HUES6 (cell line): Measurements from ENCODE around the gene CTDSP1.

Source experiments
- H3K27ac ChIP-seq: 2 replicates; pipeline ENCODE4 v1.7.0; 2013; ENCODE audit warnings: low read depth, mild to moderate bottlenecking, low read length, inconsistent platforms
- H3K27me3 ChIP-seq: 2 replicates; pipeline ENCODE4 v1.6.1; 2013; ENCODE audit warnings: low read length; ENCODE audit not compliant: control insufficient read depth, insufficient read depth
- H3K36me3 ChIP-seq: 2 replicates; pipeline ENCODE4 v1.6.1; 2013; ENCODE audit warnings: low read length; ENCODE audit not compliant: control insufficient read depth, insufficient read depth
- H3K4me1 ChIP-seq: 2 replicates; pipeline ENCODE4 v1.6.1; 2013; ENCODE audit warnings: low read length; ENCODE audit not compliant: control insufficient read depth, insufficient read depth
- H3K4me3 ChIP-seq: 2 replicates; pipeline ENCODE4 v1.5.1; 2013; ENCODE audit warnings: low read depth, low read length
- H3K9ac ChIP-seq: one replicate; pipeline ENCODE4 v1.6.1; 2013; ENCODE audit warnings: mild to moderate bottlenecking, low read length
- H3K9me3 ChIP-seq: 2 replicates; pipeline ENCODE4 v1.6.1; 2013; ENCODE audit warnings: low read depth, low read length; ENCODE audit not compliant: control insufficient read depth, insufficient read depth

Gene CTDSP1

DNA sequence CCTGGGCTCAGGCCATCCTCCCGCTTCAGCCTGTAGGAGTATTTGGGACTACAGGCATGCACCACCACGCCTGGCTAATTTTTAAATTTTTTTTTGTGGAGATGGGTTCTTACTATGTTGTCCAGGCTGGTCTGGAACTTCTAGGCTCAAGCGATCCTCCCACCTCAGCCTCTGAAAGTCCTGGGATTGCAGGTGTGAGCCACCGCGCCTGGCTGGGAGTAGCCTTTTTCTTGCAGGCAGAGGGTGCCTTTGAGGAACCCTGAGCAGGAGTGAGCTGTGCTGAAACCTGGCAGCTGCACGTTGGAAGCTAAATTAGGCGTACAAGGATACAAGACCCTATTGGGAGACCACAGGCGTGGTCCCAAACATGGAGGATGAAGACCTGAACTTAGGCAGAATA, 8.0 kb downstream of the CTDSP1 start:
- Histone ChIP-seq H3K4me3 (no peak overlapping the region), H3K27me3 (no peaks in the 10 kb centered on the region), H3K27ac (no peak overlapping the region), H3K4me1 (peaks cover 22% of the 10 kb centered on the region), H3K9ac (no peak overlapping the region), H3K9me3 (no peaks in the 10 kb centered on the region), H3K36me3 (peaks cover 14% of the 10 kb centered on the region)

- Histone ChIP-seq H3K9ac (no peak overlapping the region), H3K27me3 (no peaks in the 10 kb centered on the region)
These were observed 18.7 kb downstream of the CTDSP1 start for GRCh38 chr2:218418321-218418716.

GRCh38 chr2:218418717-218419458, 19.2 kb downstream of the CTDSP1 start, which contains the start of gene VIL1:
TSS of gene VIL1 (plus strand) at chr2:218419123. CDS start at chr2:218423779, 4,656 bp downstream.
- H3K27ac ChIP-seq = no peak within 1 kb of the TSS
- H3K36me3 ChIP-seq = no peaks in the 10 kb centered on the region
- H3K9ac ChIP-seq = no peak within 1 kb of the TSS
- no peaks in the 10 kb centered on the region for H3K9me3 ChIP-seq
- peaks cover 10% of the 10 kb centered on the region for H3K4me1 ChIP-seq
- no peaks in the 10 kb centered on the region for H3K27me3 ChIP-seq
- H3K4me3 ChIP-seq = no peak within 1 kb of the TSS

More at GRCh38 chr2:218418321-218418716, 18.7 kb downstream of the CTDSP1 start:
- H3K27ac ChIP-seq = no peak overlapping the region
- H3K9me3 ChIP-seq = no peaks in the 10 kb centered on the region
- H3K4me1 ChIP-seq = peaks cover 10% of the 10 kb centered on the region
- H3K36me3 ChIP-seq = no peaks in the 10 kb centered on the region
- H3K4me3 ChIP-seq = no peak overlapping the region

DNA sequence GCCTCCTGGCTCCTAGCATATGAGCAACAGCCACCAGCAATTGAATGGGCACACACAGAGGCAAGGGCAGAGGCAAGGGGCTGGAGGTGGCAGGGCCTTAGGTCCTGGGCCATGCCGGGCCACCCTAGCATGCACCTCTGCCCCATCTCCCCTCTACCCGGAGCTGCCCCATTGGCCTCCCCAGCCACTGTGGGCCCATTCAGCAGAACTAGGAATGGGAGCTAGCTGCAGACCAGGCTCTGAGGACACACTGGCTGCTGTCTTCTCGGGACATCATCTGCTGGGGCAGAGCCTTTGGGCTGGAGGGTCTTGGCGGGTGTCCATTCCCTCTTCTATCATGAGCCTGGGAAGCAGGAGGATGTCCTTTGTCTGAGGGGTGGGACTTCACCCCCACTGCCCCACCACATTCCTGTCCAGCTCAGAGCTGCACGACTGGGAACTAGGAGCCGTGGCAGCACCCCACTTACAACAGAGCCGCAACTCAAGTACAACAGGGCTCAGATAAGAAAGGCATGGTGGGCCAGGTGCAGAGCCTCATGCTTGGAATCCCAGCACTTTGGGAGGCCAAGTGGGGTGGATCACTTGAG, 20.1 kb downstream of the CTDSP1 start:
- H3K4me1 ChIP-seq = peaks cover 10% of the 10 kb centered on the region
- no peaks in the 10 kb centered on the region for H3K27me3 ChIP-seq
- H3K4me3 ChIP-seq = no peak overlapping the region
- no peaks in the 10 kb centered on the region for H3K9me3 ChIP-seq
- H3K36me3 ChIP-seq = no peaks in the 10 kb centered on the region
- no peak overlapping the region for H3K27ac ChIP-seq
- no peak overlapping the region for H3K9ac ChIP-seq

- Histone ChIP-seq H3K36me3 (no peaks in the 10 kb centered on the region), H3K4me3 (no peak overlapping the region), H3K9me3 (no peaks in the 10 kb centered on the region), H3K4me1 (peaks cover 10% of the 10 kb centered on the region), H3K27ac (no peak overlapping the region), H3K9ac (no peak overlapping the region), H3K27me3 (no peaks in the 10 kb centered on the region)
These were observed 21.4 kb downstream of the CTDSP1 start for GRCh38 chr2:218421027-218421426.

- no peak overlapping the region for H3K9ac ChIP-seq
- H3K27me3 ChIP-seq = no peaks in the 10 kb centered on the region
- H3K4me1 ChIP-seq = peaks cover 10% of the 10 kb centered on the region
- H3K36me3 ChIP-seq = no peaks in the 10 kb centered on the region
- no peak overlapping the region for H3K27ac ChIP-seq
- H3K4me3 ChIP-seq = no peak overlapping the region
- H3K9me3 ChIP-seq = no peaks in the 10 kb centered on the region
These were observed 22.9 kb downstream of the CTDSP1 start for GRCh38 chr2:218422403-218423086.

- H3K4me3 ChIP-seq = no peak overlapping the region
- no peak overlapping the region for H3K9ac ChIP-seq
- no peaks in the 10 kb centered on the region for H3K9me3 ChIP-seq
- no peaks in the 10 kb centered on the region for H3K36me3 ChIP-seq
- H3K27me3 ChIP-seq = no peaks in the 10 kb centered on the region
- H3K4me1 ChIP-seq = peaks cover 10% of the 10 kb centered on the region
- no peak overlapping the region for H3K27ac ChIP-seq
These were observed 23.9 kb downstream of the CTDSP1 start for GRCh38 chr2:218423584-218423983.

DNA sequence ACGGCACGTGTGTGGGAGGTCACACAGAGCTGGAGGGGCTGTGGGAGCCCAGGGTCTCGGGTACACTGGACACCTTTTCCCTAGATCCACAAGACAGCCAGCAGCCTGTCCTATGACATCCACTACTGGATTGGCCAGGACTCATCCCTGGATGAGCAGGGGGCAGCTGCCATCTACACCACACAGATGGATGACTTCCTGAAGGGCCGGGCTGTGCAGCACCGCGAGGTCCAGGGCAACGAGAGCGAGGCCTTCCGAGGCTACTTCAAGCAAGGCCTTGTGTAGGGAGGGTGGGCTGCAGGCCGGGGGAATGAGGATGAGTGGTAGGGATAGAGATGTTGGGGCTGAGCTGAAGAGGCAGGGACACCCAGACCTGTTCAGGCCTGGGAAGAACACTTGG, 25.9 kb downstream of the CTDSP1 start:
- Histone ChIP-seq H3K9me3 (no peaks in the 10 kb centered on the region), H3K27ac (no peak overlapping the region), H3K9ac (no peak overlapping the region), H3K27me3 (no peaks in the 10 kb centered on the region), H3K4me1 (no peaks in the 10 kb centered on the region), H3K36me3 (no peaks in the 10 kb centered on the region), H3K4me3 (no peak overlapping the region)

DNA sequence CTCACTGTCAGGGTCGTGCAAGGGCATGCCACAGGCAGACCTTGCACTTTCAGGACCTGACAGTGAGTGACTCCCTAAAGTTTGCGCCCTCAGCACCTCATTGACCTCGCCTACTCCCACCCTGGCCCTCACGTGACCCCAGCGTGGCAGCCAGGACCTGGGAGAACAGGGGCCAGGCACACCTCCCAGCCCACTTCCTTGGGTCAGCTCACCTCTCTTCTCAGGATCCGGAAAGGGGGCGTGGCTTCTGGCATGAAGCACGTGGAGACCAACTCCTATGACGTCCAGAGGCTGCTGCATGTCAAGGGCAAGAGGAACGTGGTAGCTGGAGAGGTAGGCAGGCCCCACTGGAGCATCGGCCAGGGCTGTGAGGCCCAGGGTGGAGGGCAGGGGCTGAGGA, 28.1 kb downstream of the CTDSP1 start:
- no peaks in the 10 kb centered on the region for H3K27me3 ChIP-seq
- no peak overlapping the region for H3K9ac ChIP-seq

GRCh38 chr2:218428846-218429558, 29.3 kb downstream of the CTDSP1 start:
- H3K4me1 ChIP-seq = no peaks in the 10 kb centered on the region
- H3K27ac ChIP-seq = no peak overlapping the region
- no peak overlapping the region for H3K9ac ChIP-seq
- H3K27me3 ChIP-seq = no peaks in the 10 kb centered on the region
- no peak overlapping the region for H3K4me3 ChIP-seq
- no peaks in the 10 kb centered on the region for H3K36me3 ChIP-seq
- H3K9me3 ChIP-seq = no peaks in the 10 kb centered on the region

More for the DNA sequence above, 28.1 kb downstream of the CTDSP1 start:
- no peak overlapping the region for H3K27ac ChIP-seq
- H3K9me3 ChIP-seq = no peaks in the 10 kb centered on the region
- H3K4me3 ChIP-seq = no peak overlapping the region
- H3K36me3 ChIP-seq = no peaks in the 10 kb centered on the region
- H3K4me1 ChIP-seq = no peaks in the 10 kb centered on the region
